PFSK-1 (cell line): ENCODE results near the gene UGP2.

Experiments
- FOXP2 ChIP-seq: optimal IDR thresholded peaks from 2 replicates; pipeline ENCODE3; 2011; ENCODE audit warnings: borderline replicate concordance, control low read depth, inconsistent platforms; ENCODE audit not compliant: insufficient read depth; ENCODE audit errors: extremely low read length, extremely low read depth
- POLR2AphosphoS5 ChIP-seq: IDR thresholded peaks from 2 replicates; pipeline ENCODE4 v1.6.1; 2012; ENCODE audit warnings: low read depth, mild to moderate bottlenecking, control low read depth, low read length, moderate library complexity
- REST ChIP-seq, 2 experiments: IDR thresholded peaks; 2 replicates each; pipeline versions ENCODE4 v1.6.1 to v1.8.0; 2011 to 2012; ENCODE audit warnings: low read depth in 2 of 2, low read length in 2 of 2, control low read depth in 1 of 2, inconsistent platforms in 1 of 2, mild to moderate bottlenecking in 1 of 2, moderate library complexity in 1 of 2; ENCODE audit not compliant: insufficient read depth in 1 of 2
- SIN3A ChIP-seq: IDR thresholded peaks from 2 replicates; pipeline ENCODE4 v1.6.1; 2012; ENCODE audit warnings: mild to moderate bottlenecking, low read length, moderate library complexity, borderline replicate concordance; ENCODE audit not compliant: insufficient read depth
- TAF1 ChIP-seq: IDR thresholded peaks from 2 replicates; pipeline ENCODE4 v1.6.1; 2012; ENCODE audit warnings: low read length, control low read depth, borderline replicate concordance; ENCODE audit not compliant: insufficient read depth

Gene UGP2

DNA sequence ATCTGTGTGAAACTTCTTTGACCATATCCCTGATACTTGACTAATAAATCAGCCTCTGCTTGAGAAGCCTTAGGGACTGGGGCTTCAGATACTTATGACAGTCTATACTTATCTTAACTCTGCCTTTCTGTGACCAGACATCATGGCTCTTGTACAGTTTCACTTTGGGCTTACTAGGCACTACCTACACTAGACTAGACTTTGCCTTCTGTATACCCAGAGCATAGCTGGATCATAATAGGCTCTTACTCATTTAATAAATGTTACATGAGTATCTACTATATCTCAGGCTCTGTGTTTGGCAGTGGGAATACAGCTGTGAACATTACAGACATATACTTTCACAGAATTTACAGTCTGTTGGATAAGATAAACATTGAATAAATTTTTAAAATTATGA, 9.0 kb downstream of the UGP2 start:
- TF ChIP-seq REST (IDR thresholded peaks at IDR 0.05; ENCODE audit: insufficient read depth in 1 of 2, low read depth in 2 of 2, low read length in 2 of 2) (no peak), SIN3A (no peak), POLR2AphosphoS5 (no peak), FOXP2 (no peak), TAF1 (no peak)

DNA sequence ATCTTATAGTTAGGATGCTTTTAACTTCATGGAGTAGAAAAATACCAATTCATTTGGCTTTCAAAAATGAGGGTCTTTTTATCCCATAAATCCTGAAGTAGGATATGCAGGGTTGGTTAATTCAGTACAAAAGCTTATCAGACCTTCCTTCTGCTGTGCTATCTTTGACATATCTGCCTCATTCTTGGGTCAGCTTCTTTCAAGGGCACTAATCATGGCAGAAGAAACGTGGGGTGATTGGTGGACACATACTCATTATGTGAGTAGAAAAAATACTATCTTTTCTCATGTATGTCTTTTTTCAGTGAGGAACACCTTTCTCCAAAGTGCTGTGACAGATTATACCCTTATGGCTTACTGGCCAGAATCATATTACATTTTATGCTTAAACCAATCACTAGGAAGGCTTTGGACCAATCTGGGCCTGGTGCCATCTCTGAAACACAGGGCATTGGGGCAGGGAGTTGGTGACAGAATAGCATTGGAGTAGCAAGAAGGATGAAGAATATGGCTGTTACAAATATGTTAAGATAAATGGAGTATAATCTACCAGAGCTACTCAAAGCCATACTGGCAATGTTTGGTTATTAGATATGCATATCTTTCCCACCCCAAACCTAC, 10.1 kb downstream of the UGP2 start:
- TF ChIP-seq REST (IDR thresholded peaks at IDR 0.05; ENCODE audit: insufficient read depth in 1 of 2, low read depth in 2 of 2, low read length in 2 of 2) (no peak), SIN3A (no peak), TAF1 (no peak), FOXP2 (no peak), POLR2AphosphoS5 (no peak)

- TF ChIP-seq POLR2AphosphoS5 (no peak), FOXP2 (no peak), REST (IDR thresholded peaks at IDR 0.05; ENCODE audit: insufficient read depth in 1 of 2, low read depth in 2 of 2, low read length in 2 of 2) (no peak), SIN3A (no peak), TAF1 (no peak)
Measured at GRCh38 chr2:63853527-63854310, 12.0 kb downstream of the UGP2 start.

DNA sequence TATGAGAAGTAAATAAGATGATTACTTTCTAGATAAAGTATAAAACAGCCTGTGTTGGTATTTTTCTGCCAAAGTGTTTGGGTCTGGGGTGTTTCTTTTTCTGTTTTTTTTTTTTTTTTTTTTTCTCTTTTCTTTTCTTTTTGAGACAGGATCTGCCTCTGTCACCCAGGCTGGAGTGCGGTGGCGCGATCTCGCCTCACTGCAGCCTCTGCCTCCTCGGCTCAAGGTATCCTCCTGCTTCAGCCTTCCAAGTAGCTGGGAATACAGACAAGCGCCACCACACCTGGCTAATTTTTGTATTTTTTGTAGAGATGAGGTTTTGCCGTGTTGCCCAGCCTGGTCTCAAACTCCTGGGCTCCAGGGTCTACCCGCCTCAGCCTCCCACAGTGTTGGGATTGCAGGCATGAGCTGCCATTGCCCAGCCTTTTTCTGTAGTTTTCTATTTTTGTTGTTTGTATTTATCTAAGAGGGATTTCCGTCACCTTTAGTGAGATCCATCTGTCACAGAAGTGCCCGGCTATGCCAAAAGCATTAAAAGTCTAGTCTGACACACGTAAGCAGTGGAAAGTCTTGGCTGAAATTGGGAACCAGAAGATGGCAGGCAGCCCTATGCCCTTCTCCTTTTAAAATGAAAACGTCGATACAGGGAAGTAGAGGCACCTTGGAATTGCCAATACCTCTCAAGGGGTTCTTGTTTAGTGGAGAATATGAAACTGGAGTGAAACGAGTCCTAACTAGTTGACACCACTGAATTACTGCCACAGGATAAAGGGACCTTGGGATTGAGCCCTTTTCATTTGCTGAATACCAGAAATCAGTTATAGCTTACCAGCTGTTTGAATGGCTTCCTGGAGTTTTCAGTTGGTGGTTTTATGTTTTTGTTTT, 14.0 kb downstream of the UGP2 start:
- no peak for TF ChIP-seq TAF1
- no peak for TF ChIP-seq SIN3A
- TF ChIP-seq FOXP2, result no peak
- TF ChIP-seq REST (IDR thresholded peaks at IDR 0.05; ENCODE audit: insufficient read depth in 1 of 2, low read depth in 2 of 2, low read length in 2 of 2), result no peak
- TF ChIP-seq POLR2AphosphoS5, result no peak
